GM13976 (cell line): ENCODE measurements around the gene BIN1.

Experiments used
- DNase-seq: peaks from one replicate; pipeline ENCODE4 v3.0.0; 2012; ENCODE audit warnings: low spot score
- CTCF ChIP-seq: IDR thresholded peaks from 2 replicates; pipeline ENCODE4 v1.5.1; 2012; ENCODE audit warnings: borderline replicate concordance, mild to moderate bottlenecking; ENCODE audit not compliant: insufficient read depth; ENCODE audit errors: extremely low read depth, missing control alignments, control extremely low read depth
- in situ Hi-C: fragments of 300-500 bp; cut with MboI; formaldehyde crosslinking; loops from one replicate; pipeline ENCODE4 v1.12.0; 2022; ENCODE audit warnings: low sequenced_read_pairs, mixed read lengths, inconsistent platforms; ENCODE audit not compliant: unreplicated experiment

BIN1 gene

GRCh38 chr2:127011796-127012195, 95.2 kb downstream of the BIN1 start:
- in situ Hi-C loops, result no loop called here
- DNase-seq, result no peak
- TF ChIP-seq CTCF, result no peak

GRCh38 chr2:127011231-127011661, 95.7 kb downstream of the BIN1 start:
- no peak for TF ChIP-seq CTCF
- DNase-seq, result no peak
- in situ Hi-C loops, result no loop called here

- TF ChIP-seq CTCF, result no peak
- no peak for DNase-seq
- in situ Hi-C loops, result no loop called here
Observed at GRCh38 chr2:127008265-127009015, 98.5 kb downstream of the BIN1 start.

GRCh38 chr2:127007652-127008051, 99.3 kb downstream of the BIN1 start:
- TF ChIP-seq CTCF, result no peak
- in situ Hi-C loops, result no loop called here
- DNase-seq, result no peak

GRCh38 chr2:127006962-127007361, 100.0 kb downstream of the BIN1 start:
- in situ Hi-C loops, result no loop called here
- no peak for TF ChIP-seq CTCF

GRCh38 chr2:127004893-127005600, 101.9 kb downstream of the BIN1 start:
- no peak for DNase-seq
- no peak for TF ChIP-seq CTCF

More at GRCh38 chr2:127006962-127007361, 100.0 kb downstream of the BIN1 start:
- DNase-seq, result no peak

More at GRCh38 chr2:127004893-127005600, 101.9 kb downstream of the BIN1 start:
- in situ Hi-C loops, result no loop called here
